GM12878 (cell line): ENCODE results near the gene KBTBD13. TPM values are rescaled to one million over a fixed set of nuclear protein-coding genes. Genes with fewer than 3 reads are reported as not detected.

Source experiments
- ATAC-seq: fragments of 200-7000 bp; cut with Tn5 transposase; 3 replicates; pipeline ENCODE4 v1.9.1; 2020; ENCODE audit warnings: mild to moderate bottlenecking, moderate library complexity
- BruUV-seq: library from RNA; stranded (reverse); fragments of 400-500 nt; replicated peaks from 2 replicates; lab custom pipeline; 2021; lab: Mats Ljungman, UMichigan
- CTCF ChIA-PET: fragments of 300-600 bp; sonication (Branson Sonifier 250); formaldehyde crosslinking; extraction: SDS; loops from one replicate; lab custom pipeline; 2021; ENCODE audit warnings: inconsistent platforms; lab: Yijun Ruan, JAX
- POLR2A ChIA-PET: fragments of 350-600 bp; formaldehyde crosslinking; extraction: SDS; loops from one replicate; lab custom pipeline; 2021; ENCODE audit warnings: inconsistent platforms; lab: Charles Lee
- RAD21 ChIA-PET: fragments of 300-600 bp; sonication (Branson Sonifier 250); formaldehyde crosslinking; loops from one replicate; lab custom pipeline; 2023; ENCODE audit warnings: antibody characterized with exemption; ENCODE audit not compliant: unreplicated experiment; lab: Charles Lee
- SMC1A ChIA-PET: fragments of 300-600 bp; sonication (Branson Sonifier 250); formaldehyde crosslinking; loops from one replicate; lab custom pipeline; 2023; ENCODE audit not compliant: unreplicated experiment, uncharacterized antibody; lab: Charles Lee
- DNase-seq: peaks from one replicate; pipeline ENCODE4 v3.0.0-alpha.2; 2011; ENCODE audit warnings: low read depth, low spot score
- FAIRE-seq: peaks from 3 replicates; lab custom pipeline; 2011; peaks lifted over from hg19 to GRCh38; lab: Jason Lieb, UNC
- H2AFZ ChIP-seq: 2 replicates; pipeline ENCODE4 v1.6.0; 2011; ENCODE audit warnings: low read depth, low read length, control low read depth; ENCODE audit not compliant: control insufficient read depth
- H3K27ac ChIP-seq: 2 replicates; pipeline ENCODE4 v1.5.1; 2011; ENCODE audit warnings: control low read depth; ENCODE audit not compliant: control insufficient read depth, insufficient read depth
- H3K27me3 ChIP-seq, 2 experiments: replicated peaks in 1 of 2; 2 replicates each; pipeline versions ENCODE4 v1.6.0 to v1.6.1; 2011; ENCODE audit warnings: low read length in 1 of 2; ENCODE audit not compliant: control insufficient read depth in 2 of 2, insufficient read depth in 2 of 2
- H3K36me3 ChIP-seq, 2 experiments: 2 replicates each; pipeline ENCODE4 v1.5.1; 2011; ENCODE audit warnings: low read length in 1 of 2; ENCODE audit not compliant: control insufficient read depth in 2 of 2, insufficient read depth in 2 of 2
- H3K4me1 ChIP-seq: 2 replicates; pipeline ENCODE4 v1.6.1; 2011; ENCODE audit warnings: mild to moderate bottlenecking, low read length, moderate library complexity, mixed read lengths; ENCODE audit not compliant: control insufficient read depth, insufficient read depth
- H3K4me2 ChIP-seq: 2 replicates; pipeline ENCODE4 v1.6.0; 2011; ENCODE audit warnings: control low read depth; ENCODE audit not compliant: control insufficient read depth, insufficient read depth
- H3K4me3 ChIP-seq: fragments of 200-600 bp; sonication (generic); 2 replicates; pipeline ENCODE4 v1.5.1; 2016
- H3K79me2 ChIP-seq: 2 replicates; pipeline ENCODE4 v1.6.0; 2011; ENCODE audit warnings: low read length; ENCODE audit not compliant: control insufficient read depth, insufficient read depth
- H3K9ac ChIP-seq: 2 replicates; pipeline ENCODE4 v1.8.0; 2011; ENCODE audit warnings: low read length, control low read depth, mixed read lengths; ENCODE audit not compliant: control insufficient read depth, insufficient read depth
- H3K9me3 ChIP-seq: replicated peaks from 3 replicates; pipeline ENCODE4 v1.5.1; 2011; ENCODE audit warnings: mild to moderate bottlenecking, low read length; ENCODE audit not compliant: control insufficient read depth, insufficient read depth
- H4K20me1 ChIP-seq: 2 replicates; pipeline ENCODE4 v1.6.0; 2011; ENCODE audit not compliant: control insufficient read depth, insufficient read depth
- MEF2A ChIP-seq: IDR thresholded peaks from 2 replicates; pipeline ENCODE4 v1.6.1; 2011; ENCODE audit warnings: low read depth, mild to moderate bottlenecking, low read length, moderate library complexity; ENCODE audit not compliant: insufficient read depth
- NRF1 ChIP-seq: conservative IDR thresholded peaks from 2 replicates; pipeline ENCODE4 v1.6.1; 2011; ENCODE audit warnings: mild to moderate bottlenecking, low read depth, low read length, improper control_type of control experiment
- PAX8 ChIP-seq: fragments of 450-650 bp; IDR thresholded peaks from 2 replicates; pipeline ENCODE4 v1.6.1; 2017; ENCODE audit warnings: mild to moderate bottlenecking, moderate library complexity
- RAD21 ChIP-seq: IDR thresholded peaks from 2 replicates; pipeline ENCODE4 v1.6.1; 2011; ENCODE audit warnings: mild to moderate bottlenecking, low read depth, low read length, moderate library complexity; ENCODE audit not compliant: insufficient read depth
- REST ChIP-seq: IDR thresholded peaks from 2 replicates; pipeline ENCODE4 v1.6.1; 2012; ENCODE audit warnings: mild to moderate bottlenecking, low read depth, low read length
- ZBTB11 ChIP-seq: fragments of 450-650 bp; formaldehyde crosslinking; IDR thresholded peaks from 2 replicates; pipeline ENCODE4 v1.5.0; 2022; ENCODE audit warnings: mild to moderate bottlenecking, missing genetic modification characterization
- WGBS: methylation state at CpG from one replicate; pipeline ENCODE4 v1.1.6; 2016; ENCODE audit warnings: low lambda C conversion rate; ENCODE audit not compliant: insufficient replicate concordance, insufficient coverage; ENCODE audit errors: missing lambda C conversion rate; 5-methylcytosine and 5-hydroxymethylcytosine counted together
- in situ Hi-C: fragments of 300-500 bp; cut with MboI; formaldehyde crosslinking; loops from 9 replicates; pipeline ENCODE4 v1.14.3; 2018; ENCODE audit warnings: mixed read lengths
- intact Hi-C: fragments of 100-400 bp; cut with micrococcal nuclease; formaldehyde crosslinking; loops from one replicate; pipeline ENCODE4 v1.14.2; 2022; ENCODE audit not compliant: unreplicated experiment
- polyA plus RNA-seq, 11 experiments: library from polyadenylated mRNA; depleted of rRNA in 4 of 11; unstranded in 6 of 11; stranded (reverse) in 5 of 11; fragments of >200 nt; fragmentation: Nextera tagmentation in 4 of 11; fragmentation: Illumina TruSeq in 1 of 11; extraction: Ambion mirVana in 4 of 11; extraction: Trizol in 1 of 11; gene quantifications; 1 replicate in 1 of 11; 2 replicates in 10 of 11; pipeline versions ENCODE4 v1.2.1 to v1.2.3, GENCODE V29; 2011 to 2016; ENCODE audit warnings: inconsistent platforms in 2 of 11, missing spikeins in 2 of 11, low read depth in 1 of 11
- total RNA-seq, 4 experiments: library from RNA; depleted of rRNA in 3 of 4; stranded (reverse); fragments of >200 nt in 3 of 4; fragmentation: Illumina TruSeq in 1 of 4; extraction: Trizol in 1 of 4; gene quantifications; 2 replicates each; pipeline versions ENCODE4 v1.2.1 to v1.2.3, GENCODE V29; 2013 to 2021
- TF ChIP-seq, protein P1 (sequence below): fragments of 150-350 bp; IDR thresholded peaks from 2 replicates; pipeline ENCODE4 v1.6.1; 2014; ENCODE audit warnings: mild to moderate bottlenecking, low read depth, low read length
- TF ChIP-seq, protein P2 (sequence below): IDR thresholded peaks from 2 replicates; pipeline ENCODE4 v1.6.1; 2012; ENCODE audit warnings: low read length, inconsistent platforms

The KBTBD13 gene
- total and polyA plus RNA-seq, 10 of the 15 experiments (the other 5 are each of a cell fraction or from before 2014, with no cell fraction given) = 0.06 TPM; not detected in 9

DNA sequence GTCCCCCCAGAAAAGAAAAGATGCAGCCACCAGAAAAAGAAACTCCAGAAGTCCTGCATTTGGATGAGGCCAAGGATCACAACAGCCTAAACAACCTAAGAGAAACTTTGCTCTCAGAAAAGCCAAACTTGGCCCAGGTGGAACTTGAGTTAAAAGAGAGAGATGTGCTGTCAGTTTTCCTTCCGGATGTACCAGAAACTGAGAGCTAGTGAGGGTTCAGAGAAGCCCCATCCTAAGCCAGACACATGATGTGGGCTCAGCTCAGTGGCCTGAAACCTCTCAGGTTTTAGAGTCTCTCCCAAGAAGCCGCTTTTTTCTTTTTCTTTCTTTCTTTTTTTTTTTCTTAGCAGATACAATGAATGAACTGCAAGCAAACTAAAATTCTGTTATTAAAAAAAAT lies 23.6 kb upstream of the KBTBD13 start (continued):
- TF ChIP-seq REST (no peak), NRF1 (no peak)
- TF ChIP-seq, protein P1, sequence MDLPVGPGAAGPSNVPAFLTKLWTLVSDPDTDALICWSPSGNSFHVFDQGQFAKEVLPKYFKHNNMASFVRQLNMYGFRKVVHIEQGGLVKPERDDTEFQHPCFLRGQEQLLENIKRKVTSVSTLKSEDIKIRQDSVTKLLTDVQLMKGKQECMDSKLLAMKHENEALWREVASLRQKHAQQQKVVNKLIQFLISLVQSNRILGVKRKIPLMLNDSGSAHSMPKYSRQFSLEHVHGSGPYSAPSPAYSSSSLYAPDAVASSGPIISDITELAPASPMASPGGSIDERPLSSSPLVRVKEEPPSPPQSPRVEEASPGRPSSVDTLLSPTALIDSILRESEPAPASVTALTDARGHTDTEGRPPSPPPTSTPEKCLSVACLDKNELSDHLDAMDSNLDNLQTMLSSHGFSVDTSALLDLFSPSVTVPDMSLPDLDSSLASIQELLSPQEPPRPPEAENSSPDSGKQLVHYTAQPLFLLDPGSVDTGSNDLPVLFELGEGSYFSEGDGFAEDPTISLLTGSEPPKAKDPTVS = no peak
- TF ChIP-seq, all 136 proteins: peak for 0

DNA sequence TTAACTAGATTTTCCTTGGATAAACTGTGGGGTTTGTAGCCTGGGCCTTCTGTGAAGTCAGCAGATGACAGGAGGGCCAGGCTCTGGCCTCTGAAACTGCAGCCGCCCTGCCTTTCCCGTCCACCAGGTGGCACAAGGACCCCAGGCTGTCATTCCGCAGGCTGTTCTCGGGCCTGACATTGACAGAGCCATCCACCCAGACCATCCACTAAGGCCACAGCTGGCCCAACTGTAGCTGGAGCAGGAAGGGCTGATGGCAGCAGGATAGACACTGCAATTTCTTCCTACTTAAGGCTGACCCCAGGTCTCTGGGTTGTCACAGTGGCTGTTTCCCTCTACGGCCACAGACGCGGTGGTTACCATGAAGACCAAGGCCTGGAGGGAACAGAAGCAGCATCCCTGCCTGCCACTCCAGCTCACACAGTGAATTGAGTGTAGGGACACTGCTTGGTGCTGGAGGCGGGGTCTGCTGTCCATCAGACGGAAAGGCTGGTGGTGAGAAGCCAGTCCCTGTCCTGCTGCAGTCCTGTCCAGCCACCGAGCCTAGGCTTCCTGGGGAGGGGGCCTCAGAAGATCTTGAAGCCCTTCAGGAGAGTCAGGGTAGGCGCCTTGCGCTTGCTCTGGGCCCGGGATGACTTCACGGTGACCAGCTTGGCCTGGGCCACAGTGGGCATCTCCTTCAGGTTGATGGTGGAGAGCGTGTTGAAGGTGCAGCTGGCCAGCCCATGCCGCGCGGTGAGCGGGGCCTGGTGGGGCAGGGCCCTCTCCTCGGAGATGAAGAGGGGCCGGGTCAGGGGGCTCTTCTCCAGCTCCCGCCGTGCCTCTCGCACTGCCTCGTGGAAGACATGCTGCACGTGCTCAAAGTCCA lies 22.0 kb upstream of the KBTBD13 start:
- BruUV-seq = no TSS peak
- in situ Hi-C loops (no loop called here), intact Hi-C loops (loop anchor here (1.0 to 5.0 kb wide), 4 partner anchors 24 to 242 kb away; partner anchors contain the start of gene RNU5A-1)
- no peaks in the 10 kb centered on the region for H3K79me2 ChIP-seq
- peak; percentile 82 for ATAC-seq
- peaks cover 6% of the 10 kb centered on the region for H3K4me1 ChIP-seq
- SMC1A ChIA-PET = interaction anchor here (0.5 to 2.7 kb wide), 10 partner anchors 8 to 245 kb away, joined by 3 to 11 read pairs (median 4); no protein-coding TSS in a partner anchor
- FAIRE-seq = peak; percentile 73
- POLR2A ChIA-PET = interaction anchor here (0.5 to 1.7 kb wide), 2 partner anchors 11 to 232 kb away, joined by 4 to 6 read pairs; partner anchors contain the start of gene PARP16
- CTCF ChIA-PET = interaction anchor here (0.9 to 4.1 kb wide), 17 partner anchors 8 to 245 kb away, joined by 3 to 38 read pairs (median 4); partner anchors contain the start of gene UBAP1L
- H3K4me2 ChIP-seq = no peak overlapping the region
- no peak for DNase-seq
- H3K9ac ChIP-seq = no peak overlapping the region
- RAD21 ChIA-PET = interaction anchor here (0.7 to 3.5 kb wide), 6 partner anchors 11 to 87 kb away, joined by 3 to 15 read pairs (median 4); no protein-coding TSS in a partner anchor
- H3K9me3 ChIP-seq = no peaks in the 10 kb centered on the region
- 57% methylated on average over 26 of the region's 26 CpGs for WGBS
- no peaks in the 10 kb centered on the region for H4K20me1 ChIP-seq
- H2AFZ ChIP-seq = no peak overlapping the region
- no peak overlapping the region for H3K27ac ChIP-seq
- H3K27me3 ChIP-seq = no peaks in the 10 kb centered on the region
- H3K4me3 ChIP-seq = no peak overlapping the region
- no peaks in the 10 kb centered on the region for H3K36me3 ChIP-seq
- no peak for TF ChIP-seq MEF2A
- TF ChIP-seq ZBTB11 = no peak
- peak; percentile 84 for TF ChIP-seq RAD21
- TF ChIP-seq PAX8 = no peak
- TF ChIP-seq, protein P2, sequence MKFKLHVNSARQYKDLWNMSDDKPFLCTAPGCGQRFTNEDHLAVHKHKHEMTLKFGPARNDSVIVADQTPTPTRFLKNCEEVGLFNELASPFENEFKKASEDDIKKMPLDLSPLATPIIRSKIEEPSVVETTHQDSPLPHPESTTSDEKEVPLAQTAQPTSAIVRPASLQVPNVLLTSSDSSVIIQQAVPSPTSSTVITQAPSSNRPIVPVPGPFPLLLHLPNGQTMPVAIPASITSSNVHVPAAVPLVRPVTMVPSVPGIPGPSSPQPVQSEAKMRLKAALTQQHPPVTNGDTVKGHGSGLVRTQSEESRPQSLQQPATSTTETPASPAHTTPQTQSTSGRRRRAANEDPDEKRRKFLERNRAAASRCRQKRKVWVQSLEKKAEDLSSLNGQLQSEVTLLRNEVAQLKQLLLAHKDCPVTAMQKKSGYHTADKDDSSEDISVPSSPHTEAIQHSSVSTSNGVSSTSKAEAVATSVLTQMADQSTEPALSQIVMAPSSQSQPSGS = no peak
